CD4-positive, alpha-beta memory T cell (primary cell): ENCODE results near the gene MICAL3. TPM values are rescaled to one million over a fixed set of nuclear protein-coding genes. Genes with fewer than 3 reads are reported as not detected.

ENCODE experiments used
- CTCF ChIA-PET: fragments of 350-600 bp; sonication (Branson Sonifier 250); formaldehyde crosslinking; loops from one replicate; lab custom pipeline; 2021; ENCODE audit warnings: inconsistent platforms; ENCODE audit not compliant: partially characterized antibody; lab: Charles Lee
- POLR2A ChIA-PET: fragments of 350-600 bp; sonication (Branson Sonifier 250); formaldehyde crosslinking; loops from one replicate; lab custom pipeline; 2021; ENCODE audit not compliant: partially characterized antibody; lab: Charles Lee
- DNase-seq, 5 donors: peaks; one replicate each; pipeline versions ENCODE4 v3.0.0 to v3.0.0-alpha.2; 2020 to 2022; ENCODE audit warnings: mixed read lengths in 1 of 5
- H3K27ac ChIP-seq: one replicate; pipeline ENCODE4 v1.7.0; 2013; ENCODE audit warnings: low read depth, low read length
- H3K27me3 ChIP-seq: 2 replicates; pipeline ENCODE4 v1.7.0; 2013; ENCODE audit warnings: mild to moderate bottlenecking, low read length, moderate library complexity; ENCODE audit not compliant: insufficient read depth
- H3K36me3 ChIP-seq: 2 replicates; pipeline ENCODE4 v1.7.0; 2013; ENCODE audit warnings: mild to moderate bottlenecking, low read length, moderate library complexity; ENCODE audit not compliant: insufficient read depth
- H3K4me1 ChIP-seq: 2 replicates; pipeline ENCODE4 v1.7.0; 2013; ENCODE audit warnings: mild to moderate bottlenecking, low read length, moderate library complexity; ENCODE audit not compliant: insufficient read depth
- H3K4me3 ChIP-seq, 2 donors: one replicate each; pipeline ENCODE4 v1.7.0; 2013; ENCODE audit warnings: low read length in 2 of 2, mild to moderate bottlenecking in 1 of 2
- H3K9me3 ChIP-seq, 2 donors: one replicate each; pipeline ENCODE4 v1.7.0; 2013; ENCODE audit warnings: low read length in 2 of 2, control low read depth in 1 of 2; ENCODE audit not compliant: control insufficient read depth in 1 of 2
- H3K27ac Mint-ChIP-seq, 7 donors: one replicate each; pipeline ENCODE4 v1.8.0; 2020 to 2021; ENCODE audit warnings: mixed read lengths in 7 of 7, mild to moderate bottlenecking in 6 of 7, inconsistent platforms in 3 of 7, moderate library complexity in 3 of 7
- H3K27me3 Mint-ChIP-seq, 2 donors: one replicate each; pipeline ENCODE4 v1.8.0; 2020 to 2021; ENCODE audit warnings: mixed read lengths in 2 of 2
- H3K36me3 Mint-ChIP-seq, 2 donors: one replicate each; pipeline ENCODE4 v1.8.0; 2020 to 2021; ENCODE audit warnings: mixed read lengths in 2 of 2, inconsistent platforms in 1 of 2, mild to moderate bottlenecking in 1 of 2
- H3K4me1 Mint-ChIP-seq, 4 donors: one replicate each; pipeline ENCODE4 v1.8.0; 2020 to 2021; ENCODE audit warnings: mixed read lengths in 4 of 4, mild to moderate bottlenecking in 1 of 4
- H3K4me3 Mint-ChIP-seq, 8 donors: one replicate each; pipeline ENCODE4 v1.8.0; 2020 to 2021; ENCODE audit warnings: mixed read lengths in 8 of 8, mild to moderate bottlenecking in 7 of 8, moderate library complexity in 6 of 8, inconsistent platforms in 3 of 8
- H3K9me3 Mint-ChIP-seq, 8 donors: one replicate each; pipeline ENCODE4 v1.8.0; 2020 to 2021; ENCODE audit warnings: mixed read lengths in 8 of 8, mild to moderate bottlenecking in 5 of 8, inconsistent platforms in 3 of 8, moderate library complexity in 1 of 8
- intact Hi-C: fragments of 100-400 bp; cut with micrococcal nuclease; formaldehyde crosslinking; loops from one replicate; pipeline ENCODE4 v1.15.1; 2023
- polyA plus RNA-seq, 2 donors: library from polyadenylated mRNA; unstranded; fragments of 300-500 nt; fragmentation: Illumina TruSeq; gene quantifications; one replicate each; pipeline ENCODE4 v1.2.3, GENCODE V29; 2021
- total RNA-seq, 2 experiments: library from RNA; stranded (reverse); gene quantifications; one replicate each; pipeline ENCODE4 v1.2.3, GENCODE V29; 2021

Gene MICAL3
- total and polyA plus RNA-seq, 4 experiments from 2014 or later, result 0.97 to 28.9 (median 14.4) TPM

DNA sequence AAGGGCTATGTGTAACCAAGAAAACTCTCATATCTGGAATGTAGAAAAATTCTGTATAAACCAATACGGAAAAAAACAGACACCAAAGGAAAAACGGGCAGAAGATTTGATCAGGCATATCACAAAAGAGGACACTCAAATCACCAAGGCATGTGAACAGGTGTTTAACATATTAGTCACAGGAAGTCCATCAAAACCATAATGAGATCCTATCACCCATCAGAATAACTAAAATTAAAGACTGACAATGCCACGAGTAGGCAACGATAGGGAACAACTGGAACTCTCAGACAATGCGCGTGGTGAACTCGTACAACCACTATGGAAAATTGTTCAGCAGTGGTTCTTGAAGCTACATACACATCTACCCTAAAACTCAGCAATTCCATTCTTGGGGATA is 94.5 kb downstream of the MICAL3 start:
- H3K27me3 ChIP-seq, result no peaks in the 10 kb centered on the region
- Mint-ChIP-seq H3K4me3 (no peak overlapping the region), H3K36me3 (no peaks in the 10 kb centered on the region), H3K4me1 (peaks cover 17 to 62% (median 34%) of the 10 kb centered on the region in 4 donors), H3K27me3 (no peaks in the 10 kb centered on the region), H3K27ac (no peak overlapping the region), H3K9me3 (no peaks in the 10 kb centered on the region)
- ChIA-PET CTCF (no interaction called here), POLR2A (no interaction called here)
- intact Hi-C loops, result no loop called here
- H3K27ac ChIP-seq, result no peak overlapping the region
- DNase-seq, result no peak
- no peaks in the 10 kb centered on the region for H3K36me3 ChIP-seq
- no peaks in the 10 kb centered on the region for H3K9me3 ChIP-seq
- H3K4me1 ChIP-seq, result no peaks in the 10 kb centered on the region
- H3K4me3 ChIP-seq, result no peak overlapping the region

DNA sequence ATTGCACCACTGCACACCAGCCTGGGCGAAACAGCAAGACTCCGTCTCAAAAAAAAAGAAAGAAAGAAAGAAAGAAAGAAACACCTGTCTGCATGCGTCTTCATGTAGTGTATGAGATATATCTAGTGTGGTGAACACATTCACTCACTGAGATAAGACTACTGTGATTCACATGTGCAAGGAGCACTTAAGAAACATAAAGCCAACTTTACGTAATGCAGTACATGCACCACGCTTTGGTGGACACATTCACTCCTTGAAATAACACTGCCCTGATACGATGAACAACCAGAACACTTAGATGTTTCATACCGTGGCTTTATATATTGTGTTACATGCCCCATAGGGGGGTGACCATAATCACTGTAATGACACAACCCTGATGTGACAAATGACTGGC is 96.0 kb downstream of the MICAL3 start:
- DNase-seq, result no peak
- H3K9me3 Mint-ChIP-seq, result no peaks in the 10 kb centered on the region
- no peaks in the 10 kb centered on the region for H3K27me3 Mint-ChIP-seq
- Histone ChIP-seq H3K9me3 (no peaks in the 10 kb centered on the region), H3K4me1 (no peaks in the 10 kb centered on the region), H3K36me3 (no peaks in the 10 kb centered on the region), H3K27me3 (no peaks in the 10 kb centered on the region), H3K4me3 (no peak overlapping the region), H3K27ac (no peak overlapping the region)
- ChIA-PET CTCF (no interaction called here), POLR2A (no interaction called here)
- peaks cover 16 to 55% (median 28%) of the 10 kb centered on the region in 4 donors for H3K4me1 Mint-ChIP-seq
- H3K36me3 Mint-ChIP-seq, result no peaks in the 10 kb centered on the region
- H3K27ac Mint-ChIP-seq, result no peak overlapping the region
- no peak overlapping the region for H3K4me3 Mint-ChIP-seq
- intact Hi-C loops, result no loop called here

DNA sequence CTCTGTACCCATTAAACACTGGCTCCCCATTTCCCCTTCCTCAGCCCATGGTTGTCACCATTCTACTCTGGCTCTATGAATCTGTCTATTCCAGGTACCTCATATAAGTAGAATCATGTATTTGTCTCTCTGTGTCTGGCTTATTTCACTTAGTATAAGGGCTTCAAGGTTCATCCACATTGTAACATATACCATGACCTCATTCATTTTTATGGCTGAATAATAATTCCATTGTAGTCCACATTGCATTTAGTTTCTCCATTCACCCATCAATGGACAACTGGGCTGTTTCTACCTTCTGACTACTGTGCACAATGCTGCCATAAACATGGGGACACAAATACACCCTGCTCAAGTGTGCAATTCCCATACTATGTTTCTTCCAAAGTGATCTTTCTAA is 97.3 kb downstream of the MICAL3 start:
- Histone ChIP-seq H3K27ac (no peak overlapping the region), H3K27me3 (no peaks in the 10 kb centered on the region), H3K36me3 (no peaks in the 10 kb centered on the region), H3K4me1 (no peaks in the 10 kb centered on the region), H3K9me3 (no peaks in the 10 kb centered on the region), H3K4me3 (no peak overlapping the region)
- CTCF ChIA-PET, result no interaction called here
- no peaks in the 10 kb centered on the region for H3K36me3 Mint-ChIP-seq
- no peaks in the 10 kb centered on the region for H3K27me3 Mint-ChIP-seq
- intact Hi-C loops, result no loop called here
- H3K4me1 Mint-ChIP-seq, result peaks cover 16 to 50% (median 28%) of the 10 kb centered on the region in 4 donors
- H3K4me3 Mint-ChIP-seq, result no peak overlapping the region
- DNase-seq, result no peak
- no peaks in the 10 kb centered on the region for H3K9me3 Mint-ChIP-seq
- POLR2A ChIA-PET, result no interaction called here
- H3K27ac Mint-ChIP-seq, result no peak overlapping the region

DNA sequence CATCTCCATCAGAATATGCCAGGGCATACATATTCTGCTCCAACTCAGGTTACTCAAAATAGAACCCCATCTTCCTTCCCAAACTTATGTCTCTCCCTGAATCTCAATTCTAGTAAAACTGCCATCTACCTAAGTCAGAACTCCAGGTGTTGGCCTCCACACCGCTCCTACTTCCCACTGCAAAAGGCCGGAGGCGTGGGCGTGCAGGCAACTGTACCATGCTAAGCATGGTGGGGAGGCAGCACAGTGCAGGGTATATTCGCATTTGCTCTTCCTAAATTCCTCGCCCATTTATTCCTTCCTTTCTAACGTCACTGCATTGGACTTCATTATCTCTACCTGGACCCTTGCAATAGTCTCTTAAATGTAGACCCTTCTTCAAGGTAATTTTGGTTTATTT is 97.8 kb downstream of the MICAL3 start:
- no peaks in the 10 kb centered on the region for H3K36me3 ChIP-seq
- no peaks in the 10 kb centered on the region for H3K4me1 ChIP-seq
- no peaks in the 10 kb centered on the region for H3K27me3 ChIP-seq
- CTCF ChIA-PET, result no interaction called here
- no peak for DNase-seq
- intact Hi-C loops, result no loop called here
- POLR2A ChIA-PET, result no interaction called here
- peaks cover 18 to 44% (median 27%) of the 10 kb centered on the region in 4 donors for H3K4me1 Mint-ChIP-seq
- H3K4me3 Mint-ChIP-seq, result no peak overlapping the region
- no peak overlapping the region for H3K27ac Mint-ChIP-seq
- no peaks in the 10 kb centered on the region for H3K27me3 Mint-ChIP-seq
- no peak overlapping the region for H3K27ac ChIP-seq
- peaks cover 0 to 2% (median 0%) of the 10 kb centered on the region in 8 donors for H3K9me3 Mint-ChIP-seq
- no peak overlapping the region for H3K4me3 ChIP-seq
- no peaks in the 10 kb centered on the region for H3K36me3 Mint-ChIP-seq
- no peaks in the 10 kb centered on the region for H3K9me3 ChIP-seq

DNA sequence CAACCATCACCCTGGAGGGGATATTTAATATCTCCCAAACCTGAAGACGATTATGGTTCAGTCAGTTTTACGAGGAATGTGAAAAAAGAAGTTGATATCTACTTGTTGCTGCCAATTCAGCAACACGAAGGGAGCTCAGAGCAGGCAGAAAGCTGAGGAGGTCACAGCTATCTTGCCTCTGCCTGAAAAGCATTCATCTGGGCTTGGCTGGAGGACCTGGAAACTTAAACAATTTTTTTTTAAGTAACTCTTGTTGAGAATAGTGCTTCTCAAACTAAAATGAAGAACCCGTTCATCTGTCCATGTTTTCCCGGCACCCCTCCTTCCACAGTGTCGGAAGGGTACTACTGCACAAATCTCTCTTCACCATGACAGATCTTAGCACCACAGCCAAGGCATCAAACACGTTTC is 98.9 kb downstream of the MICAL3 start:
- Mint-ChIP-seq H3K27ac (no peak overlapping the region), H3K4me3 (no peak overlapping the region), H3K4me1 (peaks cover 24 to 37% (median 30%) of the 10 kb centered on the region in 4 donors), H3K27me3 (no peaks in the 10 kb centered on the region), H3K36me3 (no peaks in the 10 kb centered on the region), H3K9me3 (peaks cover 0 to 2% (median 0%) of the 10 kb centered on the region in 8 donors)
- no peaks in the 10 kb centered on the region for H3K9me3 ChIP-seq
- no peak overlapping the region for H3K27ac ChIP-seq
- ChIA-PET CTCF (no interaction called here), POLR2A (no interaction called here)
- intact Hi-C loops, result no loop called here
- H3K36me3 ChIP-seq, result no peaks in the 10 kb centered on the region
- no peak overlapping the region for H3K4me3 ChIP-seq
- H3K4me1 ChIP-seq, result peaks cover 3% of the 10 kb centered on the region
- H3K27me3 ChIP-seq, result no peaks in the 10 kb centered on the region
- DNase-seq, result no peak

DNA sequence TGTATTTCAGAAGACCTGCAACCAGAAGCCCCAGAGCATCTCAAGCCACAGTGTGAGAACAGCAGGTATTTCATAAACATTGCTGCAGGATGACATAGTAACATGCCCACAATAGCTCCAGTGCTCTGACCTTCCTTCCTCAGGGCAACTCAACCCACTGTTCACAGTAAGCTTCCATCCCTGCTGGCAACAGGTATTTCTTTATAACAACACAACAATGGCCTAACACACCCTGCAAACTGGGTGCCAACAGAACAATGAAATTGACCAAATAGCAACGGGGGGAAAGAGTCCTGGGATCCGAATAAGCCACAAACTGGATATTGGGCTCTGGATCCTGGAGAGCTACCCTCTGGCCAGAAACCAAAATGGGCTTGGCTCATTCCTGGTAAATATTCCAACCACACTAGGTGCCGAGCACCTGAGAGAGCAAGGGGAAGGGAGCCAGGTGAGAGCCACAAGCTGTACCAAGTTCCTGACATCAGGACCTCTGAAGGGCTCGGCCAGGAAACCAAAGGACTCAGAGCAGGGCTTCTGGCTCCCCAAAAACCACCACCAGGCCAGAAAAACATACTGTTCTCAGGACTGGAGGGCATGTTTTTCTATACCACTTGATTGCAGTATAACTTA is 99.5 kb downstream of the MICAL3 start:
- Histone ChIP-seq H3K9me3 (no peaks in the 10 kb centered on the region), H3K36me3 (no peaks in the 10 kb centered on the region), H3K27ac (no peak overlapping the region), H3K27me3 (no peaks in the 10 kb centered on the region), H3K4me1 (peaks cover 5% of the 10 kb centered on the region), H3K4me3 (no peak overlapping the region)
- intact Hi-C loops, result no loop called here
- ChIA-PET POLR2A (no interaction called here), CTCF (no interaction called here)
- Mint-ChIP-seq H3K9me3 (peaks cover 0 to 2% (median 0%) of the 10 kb centered on the region in 8 donors), H3K27ac (no peak overlapping the region), H3K27me3 (no peaks in the 10 kb centered on the region), H3K4me1 (peaks cover 25 to 31% (median 28%) of the 10 kb centered on the region in 4 donors), H3K36me3 (no peaks in the 10 kb centered on the region), H3K4me3 (no peak overlapping the region)
- DNase-seq, result no peak

DNA sequence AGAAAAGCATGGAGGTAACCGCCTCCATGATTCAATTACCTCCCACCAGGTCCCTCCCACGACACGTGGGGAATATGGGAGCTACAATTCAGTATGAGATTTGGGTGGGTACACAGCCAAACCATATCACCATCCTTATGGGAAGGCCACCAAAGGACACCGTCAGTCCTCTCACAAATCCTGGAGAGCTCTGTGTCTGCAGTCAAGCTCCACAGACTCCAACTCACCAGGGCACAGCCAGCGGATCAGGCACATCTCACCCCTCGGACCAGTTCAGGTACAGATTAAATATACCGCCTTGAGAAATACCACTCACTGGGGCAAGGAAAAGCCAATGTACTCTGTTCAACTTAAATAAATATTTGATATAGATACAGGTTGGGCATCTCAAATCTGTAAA is 100.3 kb downstream of the MICAL3 start:
- peaks cover 26 to 29% (median 28%) of the 10 kb centered on the region in 4 donors for H3K4me1 Mint-ChIP-seq
- intact Hi-C loops, result no loop called here
- Histone ChIP-seq H3K4me1 (peaks cover 11% of the 10 kb centered on the region), H3K27ac (no peak overlapping the region), H3K36me3 (no peaks in the 10 kb centered on the region), H3K4me3 (no peak overlapping the region), H3K9me3 (no peaks in the 10 kb centered on the region), H3K27me3 (no peaks in the 10 kb centered on the region)
- no peak overlapping the region for H3K4me3 Mint-ChIP-seq
- H3K9me3 Mint-ChIP-seq, result peaks cover 0 to 2% (median 0%) of the 10 kb centered on the region in 8 donors
- H3K36me3 Mint-ChIP-seq, result no peaks in the 10 kb centered on the region
- no peaks in the 10 kb centered on the region for H3K27me3 Mint-ChIP-seq
- ChIA-PET POLR2A (no interaction called here), CTCF (no interaction called here)
- no peak overlapping the region for H3K27ac Mint-ChIP-seq
- no peak for DNase-seq
